Type B pancreatic cell (in vitro differentiated cells): ENCODE measurements around the gene PALM. TPM values are rescaled to one million over a fixed set of nuclear protein-coding genes. Genes with fewer than 3 reads are reported as not detected.

Experiments
- total RNA-seq: library from RNA; stranded (reverse); gene quantifications from 2 replicates; pipeline ENCODE4 v1.2.1, GENCODE V29; 2021; ENCODE audit warnings: low replicate concordance

Gene PALM
- total RNA-seq, 1 donor from 2014 or later: 64.1 TPM

Other genes with a start within 250 kb of the PALM start
- 35.4 and 40.5 TPM in 2 replicates for gene SHC2, start 247.9 kb upstream of the PALM start, total RNA-seq
- gene MADCAM1, start 212.4 kb upstream of the PALM start, total RNA-seq: 0.74 and 2.7 TPM in 2 replicates
- 18.0 and 26.1 TPM in 2 replicates for gene TPGS1, start 201.4 kb upstream of the PALM start, total RNA-seq
- gene CDC34, start 177.2 kb upstream of the PALM start, total RNA-seq: 93.0 and 95.0 TPM in 2 replicates
- gene GZMM, start 164.9 kb upstream of the PALM start, total RNA-seq: 0.34 TPM in 1 of 2 replicates, not detected in the other
- gene BSG, start 136.3 kb upstream of the PALM start, total RNA-seq: 497 and 522 TPM in 2 replicates
- gene HCN2, start 119.1 kb upstream of the PALM start, total RNA-seq: 1.4 and 1.9 TPM in 2 replicates
- gene POLRMT, start 75.4 kb upstream of the PALM start, total RNA-seq: 52.2 and 59.8 TPM in 2 replicates
- not detected in 2 replicates for gene FGF22, start 69.1 kb upstream of the PALM start, total RNA-seq
- gene RNF126, start 45.7 kb upstream of the PALM start, total RNA-seq: 38.1 and 41.3 TPM in 2 replicates
- 9.3 and 11.0 TPM in 2 replicates for gene FSTL3, start 32.5 kb upstream of the PALM start, total RNA-seq
- gene PRSS57, start 13.5 kb upstream of the PALM start, total RNA-seq: not detected in 2 replicates
- gene MISP, start 42.2 kb downstream of the PALM start, total RNA-seq: 9.4 and 20.8 TPM in 2 replicates
- 416 and 496 TPM in 2 replicates for gene PTBP1, start 88.5 kb downstream of the PALM start, total RNA-seq
- gene PLPPR3, start 113.0 kb downstream of the PALM start, total RNA-seq: 9.9 and 29.2 TPM in 2 replicates
- 0.41 TPM in 1 of 2 replicates, not detected in the other for gene AZU1, start 118.9 kb downstream of the PALM start, total RNA-seq
- 0.45 TPM in 1 of 2 replicates, not detected in the other for gene PRTN3, start 132.1 kb downstream of the PALM start, total RNA-seq
- gene ELANE, start 143.4 kb downstream of the PALM start, total RNA-seq: not detected in 2 replicates
- gene CFD, start 150.7 kb downstream of the PALM start, total RNA-seq: 5.5 and 11.3 TPM in 2 replicates
- 59.6 and 74.2 TPM in 2 replicates for gene MED16, start 184.3 kb downstream of the PALM start, total RNA-seq
- gene RNU6-9, start 184.5 kb downstream of the PALM start, total RNA-seq: not detected in 2 replicates
- gene R3HDM4, start 204.3 kb downstream of the PALM start, total RNA-seq: 48.8 and 56.7 TPM in 2 replicates
- 1.2 and 2.2 TPM in 2 replicates for gene KISS1R, start 208.4 kb downstream of the PALM start, total RNA-seq
- gene ARID3A, start 217.1 kb downstream of the PALM start, total RNA-seq: 83.0 and 124 TPM in 2 replicates